PFSK-1 (cell line): ENCODE results near the gene VPS13A.

Experiments
- POLR2AphosphoS5 ChIP-seq: IDR thresholded peaks from 2 replicates; pipeline ENCODE4 v1.6.1; 2012; ENCODE audit warnings: low read depth, mild to moderate bottlenecking, control low read depth, low read length, moderate library complexity
- TAF1 ChIP-seq: IDR thresholded peaks from 2 replicates; pipeline ENCODE4 v1.6.1; 2012; ENCODE audit warnings: low read length, control low read depth, borderline replicate concordance; ENCODE audit not compliant: insufficient read depth
- TF ChIP-seq, protein P1 (sequence below), 2 experiments: IDR thresholded peaks; 2 replicates each; pipeline versions ENCODE4 v1.6.1 to v1.8.0; 2011 to 2012; ENCODE audit warnings: low read depth in 2 of 2, low read length in 2 of 2, control low read depth in 1 of 2, inconsistent platforms in 1 of 2, mild to moderate bottlenecking in 1 of 2, moderate library complexity in 1 of 2; ENCODE audit not compliant: insufficient read depth in 1 of 2

DNA sequence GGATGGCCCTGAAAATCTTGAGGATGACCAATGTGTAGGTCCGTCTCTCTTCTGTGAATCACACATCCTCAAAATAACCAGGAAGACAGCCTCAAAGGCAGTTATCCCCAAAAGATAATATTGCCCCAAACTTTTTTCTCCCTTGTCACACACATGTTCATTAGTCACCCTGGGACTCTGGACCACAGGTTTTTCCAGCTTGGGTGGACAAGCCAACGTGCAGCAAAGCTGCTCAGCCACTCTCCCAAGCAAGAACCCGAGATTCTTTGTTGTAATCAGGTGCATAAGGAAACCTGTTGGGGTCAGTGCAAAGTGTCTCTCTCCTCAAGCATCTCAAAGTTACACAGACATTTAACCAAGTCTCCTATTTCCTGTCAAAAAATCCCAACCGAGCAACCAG, 274.2 kb downstream of the VPS13A start:
- no peak for TF ChIP-seq TAF1
- TF ChIP-seq, protein P1, sequence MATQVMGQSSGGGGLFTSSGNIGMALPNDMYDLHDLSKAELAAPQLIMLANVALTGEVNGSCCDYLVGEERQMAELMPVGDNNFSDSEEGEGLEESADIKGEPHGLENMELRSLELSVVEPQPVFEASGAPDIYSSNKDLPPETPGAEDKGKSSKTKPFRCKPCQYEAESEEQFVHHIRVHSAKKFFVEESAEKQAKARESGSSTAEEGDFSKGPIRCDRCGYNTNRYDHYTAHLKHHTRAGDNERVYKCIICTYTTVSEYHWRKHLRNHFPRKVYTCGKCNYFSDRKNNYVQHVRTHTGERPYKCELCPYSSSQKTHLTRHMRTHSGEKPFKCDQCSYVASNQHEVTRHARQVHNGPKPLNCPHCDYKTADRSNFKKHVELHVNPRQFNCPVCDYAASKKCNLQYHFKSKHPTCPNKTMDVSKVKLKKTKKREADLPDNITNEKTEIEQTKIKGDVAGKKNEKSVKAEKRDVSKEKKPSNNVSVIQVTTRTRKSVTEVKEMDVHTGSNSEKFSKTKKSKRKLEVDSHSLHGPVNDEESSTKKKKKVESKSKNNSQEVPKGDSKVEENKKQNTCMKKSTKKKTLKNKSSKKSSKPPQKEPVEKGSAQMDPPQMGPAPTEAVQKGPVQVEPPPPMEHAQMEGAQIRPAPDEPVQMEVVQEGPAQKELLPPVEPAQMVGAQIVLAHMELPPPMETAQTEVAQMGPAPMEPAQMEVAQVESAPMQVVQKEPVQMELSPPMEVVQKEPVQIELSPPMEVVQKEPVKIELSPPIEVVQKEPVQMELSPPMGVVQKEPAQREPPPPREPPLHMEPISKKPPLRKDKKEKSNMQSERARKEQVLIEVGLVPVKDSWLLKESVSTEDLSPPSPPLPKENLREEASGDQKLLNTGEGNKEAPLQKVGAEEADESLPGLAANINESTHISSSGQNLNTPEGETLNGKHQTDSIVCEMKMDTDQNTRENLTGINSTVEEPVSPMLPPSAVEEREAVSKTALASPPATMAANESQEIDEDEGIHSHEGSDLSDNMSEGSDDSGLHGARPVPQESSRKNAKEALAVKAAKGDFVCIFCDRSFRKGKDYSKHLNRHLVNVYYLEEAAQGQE (IDR thresholded peaks at IDR 0.05; ENCODE audit: insufficient read depth in 1 of 2, low read depth in 2 of 2, low read length in 2 of 2): no peak
- no peak for TF ChIP-seq POLR2AphosphoS5
